Panc1 (cell line): ENCODE data around the gene OR5AU1. TPM values are rescaled to one million over a fixed set of nuclear protein-coding genes. Genes with fewer than 3 reads are reported as not detected.
"Not testable (repeated sequence)": the region's sequence is repeated elsewhere in the genome, so short reads cannot be mapped to it uniquely, and the experiment has no call there.

Source experiments
- ATAC-seq: fragments of 200-7000 bp; cut with Tn5 transposase; 2 replicates; pipeline ENCODE4 v1.9.1; 2020; ENCODE audit warnings: mild to moderate bottlenecking, moderate library complexity
- BruUV-seq: library from RNA; stranded (reverse); fragments of 400-500 nt; replicated peaks from 2 replicates; lab custom pipeline; 2021; lab: Mats Ljungman, UMichigan
- CTCF ChIA-PET: fragments of 300-600 bp; sonication (Branson Sonifier 250); formaldehyde crosslinking; loops from one replicate; lab custom pipeline; 2022; ENCODE audit warnings: antibody characterized with exemption; lab: Charles Lee
- POLR2A ChIA-PET: fragments of 300-600 bp; sonication (Branson Sonifier 250); formaldehyde crosslinking; loops from one replicate; lab custom pipeline; 2022; ENCODE audit warnings: antibody characterized with exemption; lab: Charles Lee
- DNase-seq: peaks from one replicate; pipeline ENCODE4 v3.0.0-alpha.2; 2010; ENCODE audit warnings: low read depth, low spot score
- H3K27ac ChIP-seq: 2 replicates; pipeline ENCODE4 v1.5.1; 2011; ENCODE audit warnings: mild to moderate bottlenecking, low read length, inconsistent platforms
- H3K27me3 ChIP-seq: fragments of 200-500 bp; sonication (Bioruptor generic); 2 replicates; pipeline ENCODE4 v1.6.0; 2014; ENCODE audit warnings: low read length, inconsistent platforms; ENCODE audit not compliant: control insufficient read depth, insufficient read depth
- H3K36me3 ChIP-seq: fragments of 200-500 bp; sonication (Bioruptor generic); 2 replicates; pipeline ENCODE4 v1.5.1; 2014; ENCODE audit warnings: inconsistent platforms, mild to moderate bottlenecking, low read length, moderate library complexity; ENCODE audit not compliant: control insufficient read depth, insufficient read depth
- H3K4me1 ChIP-seq: 2 replicates; pipeline ENCODE4 v1.5.1; 2011; ENCODE audit warnings: inconsistent platforms, mild to moderate bottlenecking, low read length, moderate library complexity; ENCODE audit not compliant: control insufficient read depth, insufficient read depth
- H3K4me3 ChIP-seq, 2 experiments: 2 replicates each; pipeline ENCODE4 v1.5.1; 2011 to 2012; ENCODE audit warnings: low read depth in 2 of 2, low read length in 2 of 2, mild to moderate bottlenecking in 2 of 2, inconsistent platforms in 1 of 2, moderate library complexity in 1 of 2
- H3K9me3 ChIP-seq: fragments of 200-500 bp; sonication (Bioruptor generic); 2 replicates; pipeline ENCODE4 v1.5.1; 2014; ENCODE audit warnings: low read depth, mild to moderate bottlenecking, inconsistent platforms, low read length, moderate library complexity; ENCODE audit not compliant: control insufficient read depth, insufficient read depth
- POLR2AphosphoS5 ChIP-seq: IDR thresholded peaks from 2 replicates; pipeline ENCODE4 v1.6.1; 2012; ENCODE audit warnings: mild to moderate bottlenecking, low read depth, low read length, moderate library complexity
- SIN3A ChIP-seq: IDR thresholded peaks from 2 replicates; pipeline ENCODE4 v1.6.1; 2012; ENCODE audit warnings: low read depth, mild to moderate bottlenecking, low read length, moderate library complexity, borderline replicate concordance; ENCODE audit not compliant: insufficient read depth
- TCF7L2 ChIP-seq: IDR thresholded peaks from 2 replicates; pipeline ENCODE4 v1.6.1; 2011; ENCODE audit warnings: mild to moderate bottlenecking, low read depth, low read length, inconsistent platforms
- in situ Hi-C: cut with HindIII; loops from 2 replicates; pipeline ENCODE4 v1.10.0; 2016; ENCODE audit warnings: low sequenced_read_pairs, low pct_unique_long_range_greater_than_20kb
- intact Hi-C: fragments of 100-400 bp; cut with micrococcal nuclease; formaldehyde crosslinking; loops from one replicate; pipeline ENCODE4 v1.10.0; 2022; ENCODE audit not compliant: unreplicated experiment
- total RNA-seq: library from RNA; stranded (reverse); gene quantifications from one replicate; pipeline ENCODE4 v1.2.1, GENCODE V29; 2021; ENCODE audit not compliant: unreplicated experiment
- TF ChIP-seq, protein P1 (sequence below), 2 experiments: IDR thresholded peaks; 2 replicates each; pipeline ENCODE4 v1.6.1; 2011 to 2012; ENCODE audit warnings: low read depth in 2 of 2, control low read depth in 1 of 2, low read length in 1 of 2, mild to moderate bottlenecking in 1 of 2, moderate library complexity in 1 of 2; ENCODE audit not compliant: insufficient read depth in 1 of 2
- TF ChIP-seq, protein P2 (sequence below): fragments of 450-650 bp; IDR thresholded peaks from 2 replicates; pipeline ENCODE4 v1.5.1; 2017; ENCODE audit warnings: mild to moderate bottlenecking

Gene OR5AU1
- total RNA-seq, 1 experiment from 2014 or later = not detected

DNA sequence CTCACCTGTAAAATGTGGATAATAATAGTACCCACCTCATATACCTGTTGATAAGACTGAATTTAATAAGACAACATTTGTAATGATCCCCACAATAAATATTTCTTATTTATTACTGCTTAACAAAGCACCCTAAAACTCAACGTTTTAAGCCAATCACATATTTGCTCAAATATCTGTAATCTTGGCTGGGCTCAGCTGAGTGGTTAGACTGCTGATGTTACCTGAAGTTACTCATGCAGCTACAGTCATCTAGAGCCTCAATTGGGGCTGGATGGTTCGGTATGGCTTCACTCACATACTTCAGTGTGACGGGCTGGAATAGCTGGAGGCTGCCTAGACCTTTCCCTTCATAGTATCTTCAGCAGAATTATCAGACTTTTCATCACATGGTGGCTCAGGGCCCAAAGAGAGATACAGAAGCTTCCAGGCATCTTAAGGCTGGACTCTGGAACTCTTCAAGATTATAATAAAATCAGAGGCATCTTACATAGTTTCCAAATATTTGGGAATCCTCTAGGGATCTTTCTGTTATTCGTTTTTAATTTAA lies 4.3 kb upstream of the OR5AU1 start:
- DNase-seq (no peak), ATAC-seq (no peak)
- peaks cover 2% of the 10 kb centered on the region for H3K27me3 ChIP-seq
- H3K4me1 ChIP-seq = no peaks in the 10 kb centered on the region
- H3K36me3 ChIP-seq = no peaks in the 10 kb centered on the region
- H3K9me3 ChIP-seq = no peaks in the 10 kb centered on the region
- no peak overlapping the region for H3K27ac ChIP-seq
- CTCF ChIA-PET = no interaction called here
- POLR2A ChIA-PET = no interaction called here
- in situ Hi-C loops = no loop called here
- TF ChIP-seq SIN3A (no peak), POLR2AphosphoS5 (no peak)
- TF ChIP-seq, protein P1, sequence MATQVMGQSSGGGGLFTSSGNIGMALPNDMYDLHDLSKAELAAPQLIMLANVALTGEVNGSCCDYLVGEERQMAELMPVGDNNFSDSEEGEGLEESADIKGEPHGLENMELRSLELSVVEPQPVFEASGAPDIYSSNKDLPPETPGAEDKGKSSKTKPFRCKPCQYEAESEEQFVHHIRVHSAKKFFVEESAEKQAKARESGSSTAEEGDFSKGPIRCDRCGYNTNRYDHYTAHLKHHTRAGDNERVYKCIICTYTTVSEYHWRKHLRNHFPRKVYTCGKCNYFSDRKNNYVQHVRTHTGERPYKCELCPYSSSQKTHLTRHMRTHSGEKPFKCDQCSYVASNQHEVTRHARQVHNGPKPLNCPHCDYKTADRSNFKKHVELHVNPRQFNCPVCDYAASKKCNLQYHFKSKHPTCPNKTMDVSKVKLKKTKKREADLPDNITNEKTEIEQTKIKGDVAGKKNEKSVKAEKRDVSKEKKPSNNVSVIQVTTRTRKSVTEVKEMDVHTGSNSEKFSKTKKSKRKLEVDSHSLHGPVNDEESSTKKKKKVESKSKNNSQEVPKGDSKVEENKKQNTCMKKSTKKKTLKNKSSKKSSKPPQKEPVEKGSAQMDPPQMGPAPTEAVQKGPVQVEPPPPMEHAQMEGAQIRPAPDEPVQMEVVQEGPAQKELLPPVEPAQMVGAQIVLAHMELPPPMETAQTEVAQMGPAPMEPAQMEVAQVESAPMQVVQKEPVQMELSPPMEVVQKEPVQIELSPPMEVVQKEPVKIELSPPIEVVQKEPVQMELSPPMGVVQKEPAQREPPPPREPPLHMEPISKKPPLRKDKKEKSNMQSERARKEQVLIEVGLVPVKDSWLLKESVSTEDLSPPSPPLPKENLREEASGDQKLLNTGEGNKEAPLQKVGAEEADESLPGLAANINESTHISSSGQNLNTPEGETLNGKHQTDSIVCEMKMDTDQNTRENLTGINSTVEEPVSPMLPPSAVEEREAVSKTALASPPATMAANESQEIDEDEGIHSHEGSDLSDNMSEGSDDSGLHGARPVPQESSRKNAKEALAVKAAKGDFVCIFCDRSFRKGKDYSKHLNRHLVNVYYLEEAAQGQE (IDR thresholded peaks at IDR 0.05; ENCODE audit: insufficient read depth in 1 of 2, low read depth in 2 of 2, low read length in 1 of 2) = no peak
- no peak overlapping the region for H3K4me3 ChIP-seq
- BruUV-seq = no TSS peak
- intact Hi-C loops = no loop called here

DNA sequence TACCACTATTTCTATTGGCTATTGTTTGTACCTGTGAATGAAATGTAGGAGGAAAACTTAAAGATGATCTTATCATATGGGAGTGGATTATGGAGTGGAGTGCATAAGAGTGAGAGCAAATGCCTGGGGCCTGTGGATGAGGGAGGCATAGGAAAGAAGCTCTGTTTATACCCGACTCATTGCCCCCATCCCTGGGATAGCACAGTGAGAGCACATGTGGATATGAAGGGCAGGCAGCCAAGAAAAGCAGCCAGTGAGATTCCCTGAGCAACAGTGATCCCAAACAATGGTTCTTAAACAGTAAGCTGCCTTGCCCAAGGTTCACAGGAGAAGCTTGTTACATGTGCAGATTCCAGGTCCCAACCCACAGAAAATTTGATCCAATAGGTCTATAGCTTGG lies 2.3 kb upstream of the OR5AU1 start:
- POLR2A ChIA-PET, H3K27me3 ChIP-seq, in situ Hi-C loops, ATAC-seq, CTCF ChIA-PET, DNase-seq, H3K36me3 ChIP-seq, intact Hi-C loops, H3K27ac ChIP-seq, BruUV-seq, H3K4me3 ChIP-seq, H3K9me3 ChIP-seq, H3K4me1 ChIP-seq: not testable (repeated sequence)

DNA sequence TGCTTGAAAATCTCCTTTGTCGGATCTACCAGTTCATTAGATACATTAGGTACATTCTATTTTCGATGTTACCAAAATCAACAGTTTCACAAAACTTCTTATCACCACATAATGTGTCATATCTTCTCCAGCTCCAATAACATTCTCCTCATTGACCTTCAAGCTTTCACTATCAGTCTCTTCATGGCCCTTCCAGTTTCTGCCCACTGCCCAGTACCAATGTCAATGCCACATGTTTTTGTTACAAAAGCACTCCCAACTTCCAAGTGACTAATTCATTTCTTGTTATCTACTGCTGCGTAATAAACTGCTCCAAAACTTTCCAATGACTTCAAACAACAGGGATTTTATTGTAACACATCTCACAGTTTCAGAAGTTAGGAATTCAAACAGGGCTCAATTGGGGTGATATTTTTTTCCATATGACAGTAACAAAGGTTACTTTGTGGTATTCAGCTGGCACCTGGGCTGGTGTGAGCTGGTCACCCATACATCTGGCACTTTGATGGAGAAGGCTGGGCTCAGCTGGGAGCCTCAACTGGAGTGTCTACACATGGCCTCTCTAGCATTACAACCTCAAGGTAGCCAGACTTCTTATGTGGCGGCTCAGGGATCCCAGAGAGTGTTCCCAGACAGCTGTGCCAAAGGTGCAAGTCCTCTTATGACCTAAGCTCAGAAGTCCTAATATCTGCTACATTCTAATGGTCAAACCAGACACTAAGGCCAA lies 6.1 kb downstream of the OR5AU1 start:
- ATAC-seq (no peak), DNase-seq (no peak)
- H3K27me3 ChIP-seq = no peaks in the 10 kb centered on the region; the same call in 1 of the 2 replicates
- TF ChIP-seq, protein P2, sequence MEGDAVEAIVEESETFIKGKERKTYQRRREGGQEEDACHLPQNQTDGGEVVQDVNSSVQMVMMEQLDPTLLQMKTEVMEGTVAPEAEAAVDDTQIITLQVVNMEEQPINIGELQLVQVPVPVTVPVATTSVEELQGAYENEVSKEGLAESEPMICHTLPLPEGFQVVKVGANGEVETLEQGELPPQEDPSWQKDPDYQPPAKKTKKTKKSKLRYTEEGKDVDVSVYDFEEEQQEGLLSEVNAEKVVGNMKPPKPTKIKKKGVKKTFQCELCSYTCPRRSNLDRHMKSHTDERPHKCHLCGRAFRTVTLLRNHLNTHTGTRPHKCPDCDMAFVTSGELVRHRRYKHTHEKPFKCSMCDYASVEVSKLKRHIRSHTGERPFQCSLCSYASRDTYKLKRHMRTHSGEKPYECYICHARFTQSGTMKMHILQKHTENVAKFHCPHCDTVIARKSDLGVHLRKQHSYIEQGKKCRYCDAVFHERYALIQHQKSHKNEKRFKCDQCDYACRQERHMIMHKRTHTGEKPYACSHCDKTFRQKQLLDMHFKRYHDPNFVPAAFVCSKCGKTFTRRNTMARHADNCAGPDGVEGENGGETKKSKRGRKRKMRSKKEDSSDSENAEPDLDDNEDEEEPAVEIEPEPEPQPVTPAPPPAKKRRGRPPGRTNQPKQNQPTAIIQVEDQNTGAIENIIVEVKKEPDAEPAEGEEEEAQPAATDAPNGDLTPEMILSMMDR = no peak
- TF ChIP-seq SIN3A (no peak), TCF7L2 (no peak), POLR2AphosphoS5 (no peak)
- TF ChIP-seq, protein P1 (IDR thresholded peaks at IDR 0.05; ENCODE audit: insufficient read depth in 1 of 2, low read depth in 2 of 2, low read length in 1 of 2) = no peak
- ChIA-PET POLR2A (no interaction called here), CTCF (no interaction called here)
- no peak overlapping the region for H3K4me3 ChIP-seq
- H3K27ac ChIP-seq = no peak overlapping the region
- BruUV-seq = no TSS peak
- H3K9me3 ChIP-seq = no peaks in the 10 kb centered on the region
- no peaks in the 10 kb centered on the region for H3K36me3 ChIP-seq
- no peaks in the 10 kb centered on the region for H3K4me1 ChIP-seq
- in situ Hi-C loops (no loop called here), intact Hi-C loops (no loop called here)
